WTC11 (cell line): ENCODE measurements around the gene SHPK. TPM values are rescaled to one million over a fixed set of nuclear protein-coding genes. Genes with fewer than 3 reads are reported as not detected.
"Not testable (repeated sequence)": the region's sequence is repeated elsewhere in the genome, so short reads cannot be mapped to it uniquely, and the experiment has no call there.

Source experiments
- ATAC-seq: fragments of 200-7000 bp; cut with Tn5 transposase; 2 replicates; pipeline ENCODE4 v1.10.0; 2021; ENCODE audit warnings: mild to moderate bottlenecking, moderate library complexity
- CTCF ChIA-PET: fragments of 300-600 bp; sonication (Branson Sonifier 250); formaldehyde crosslinking; loops from one replicate; lab custom pipeline; 2021; ENCODE audit warnings: antibody characterized with exemption; lab: Charles Lee
- POLR2A ChIA-PET: fragments of 350-600 bp; sonication (Branson Sonifier 250); formaldehyde crosslinking; loops from one replicate; lab custom pipeline; 2021; ENCODE audit warnings: antibody characterized with exemption; lab: Charles Lee
- DNase-seq: peaks from one replicate; pipeline ENCODE4 v3.0.0; 2021; ENCODE audit warnings: low spot score
- H3K27ac Mint-ChIP-seq: 2 replicates; pipeline ENCODE4 v1.8.0; 2021; ENCODE audit warnings: mixed read lengths
- H3K27me3 Mint-ChIP-seq: 2 replicates; pipeline ENCODE4 v1.8.0; 2021; ENCODE audit warnings: low read depth, mild to moderate bottlenecking, moderate library complexity, mixed read lengths
- H3K36me3 Mint-ChIP-seq: 2 replicates; pipeline ENCODE4 v1.8.0; 2021; ENCODE audit warnings: mixed read lengths
- H3K4me1 Mint-ChIP-seq: 2 replicates; pipeline ENCODE4 v1.8.0; 2022; ENCODE audit warnings: mixed read lengths
- H3K4me3 Mint-ChIP-seq: 2 replicates; pipeline ENCODE4 v1.8.0; 2021; ENCODE audit warnings: mild to moderate bottlenecking, moderate library complexity, mixed read lengths
- H3K9me3 Mint-ChIP-seq: 2 replicates; pipeline ENCODE4 v1.8.0; 2021; ENCODE audit warnings: mixed read lengths
- AR ChIP-seq: fragments of 250-450 bp; sonication (Bioruptor Pico); IDR thresholded peaks from 2 replicates; pipeline ENCODE4 v1.9.0; 2021; ENCODE audit warnings: mild to moderate bottlenecking
- CREB1 ChIP-seq: sonication (generic); formaldehyde crosslinking; IDR thresholded peaks from 2 replicates; pipeline ENCODE4 v1.8.0; 2023; ENCODE audit warnings: mild to moderate bottlenecking, missing genetic modification reagents
- FOXK1 ChIP-seq: sonication (generic); formaldehyde crosslinking; IDR thresholded peaks from 2 replicates; pipeline ENCODE4 v1.8.0; 2022; ENCODE audit warnings: mild to moderate bottlenecking, moderate library complexity, missing genetic modification reagents
- FOXP1 ChIP-seq: sonication (generic); formaldehyde crosslinking; IDR thresholded peaks from 2 replicates; pipeline ENCODE4 v1.8.0; 2022; ENCODE audit warnings: missing genetic modification reagents, mild to moderate bottlenecking, moderate library complexity, borderline replicate concordance
- GABPB1 ChIP-seq: sonication (generic); formaldehyde crosslinking; IDR thresholded peaks from 2 replicates; pipeline ENCODE4 v1.8.1; 2023; ENCODE audit warnings: mild to moderate bottlenecking, missing genetic modification reagents
- IRF2 ChIP-seq: sonication (generic); formaldehyde crosslinking; IDR thresholded peaks from 2 replicates; pipeline ENCODE4 v1.8.0; 2022; ENCODE audit warnings: low read depth, missing genetic modification reagents, borderline replicate concordance
- JAZF1 ChIP-seq: fragments of 250-450 bp; sonication (Bioruptor Pico); IDR thresholded peaks from 2 replicates; pipeline ENCODE4 v1.9.0; 2021; ENCODE audit warnings: moderate library complexity, mild to moderate bottlenecking, inconsistent platforms
- MAX ChIP-seq: sonication (generic); formaldehyde crosslinking; IDR thresholded peaks from 2 replicates; pipeline ENCODE4 v1.8.0; 2022; ENCODE audit warnings: mild to moderate bottlenecking, missing genetic modification reagents
- MXD4 ChIP-seq: fragments of 250-450 bp; sonication (Bioruptor Pico); IDR thresholded peaks from 2 replicates; pipeline ENCODE4 v1.8.0; 2021; ENCODE audit warnings: mild to moderate bottlenecking, moderate library complexity, borderline replicate concordance
- OVOL2 ChIP-seq: fragments of 250-450 bp; sonication (Bioruptor Pico); IDR thresholded peaks from 2 replicates; pipeline ENCODE4 v1.9.0; 2021; ENCODE audit warnings: mild to moderate bottlenecking, borderline replicate concordance
- PRRX2 ChIP-seq: fragments of 250-450 bp; sonication (Bioruptor Pico); IDR thresholded peaks from 2 replicates; pipeline ENCODE4 v1.8.0; 2021; ENCODE audit warnings: mild to moderate bottlenecking
- USF1 ChIP-seq: sonication (generic); formaldehyde crosslinking; IDR thresholded peaks from 2 replicates; pipeline ENCODE4 v1.8.0; 2022; ENCODE audit warnings: mild to moderate bottlenecking, missing genetic modification reagents
- ZNF121 ChIP-seq: sonication (generic); formaldehyde crosslinking; IDR thresholded peaks from 2 replicates; pipeline ENCODE4 v1.8.0; 2023; ENCODE audit warnings: missing genetic modification reagents
- ZNF232 ChIP-seq: sonication (generic); formaldehyde crosslinking; IDR thresholded peaks from 2 replicates; pipeline ENCODE4 v1.8.0; 2022; ENCODE audit warnings: mild to moderate bottlenecking, missing genetic modification reagents
- ZNF416 ChIP-seq: fragments of 250-450 bp; sonication (Bioruptor Pico); IDR thresholded peaks from 2 replicates; pipeline ENCODE4 v1.9.0; 2021; ENCODE audit warnings: mild to moderate bottlenecking, inconsistent platforms
- ZNF512 ChIP-seq: sonication (generic); formaldehyde crosslinking; IDR thresholded peaks from 2 replicates; pipeline ENCODE4 v1.8.1; 2022; ENCODE audit warnings: missing genetic modification reagents, borderline replicate concordance
- ZNF532 ChIP-seq: fragments of 250-450 bp; sonication (Bioruptor Pico); IDR thresholded peaks from 2 replicates; pipeline ENCODE4 v1.9.0; 2021; ENCODE audit warnings: mild to moderate bottlenecking, borderline replicate concordance
- ZNF671 ChIP-seq: fragments of 250-450 bp; sonication (Bioruptor Pico); IDR thresholded peaks from 2 replicates; pipeline ENCODE4 v1.8.0; 2021; ENCODE audit warnings: mild to moderate bottlenecking
- total RNA-seq: library from RNA; stranded (reverse); gene quantifications from 3 replicates; pipeline ENCODE4 v1.2.3, GENCODE V29; 2021

Gene SHPK
- total RNA-seq, 1 experiment from 2014 or later = 29.2 TPM

GRCh38 chr17:3566551-3566950 is 69.5 kb downstream of the SHPK start (continued):
- TF ChIP-seq USF1 (CRISPR knock-in tag) (no peak), ZNF232 (CRISPR knock-in tag) (no peak), ZNF121 (CRISPR knock-in tag) (no peak), ZNF671 (no peak)

GRCh38 chr17:3565143-3565542 is 70.9 kb downstream of the SHPK start:
- POLR2A ChIA-PET = no interaction called here
- CTCF ChIA-PET = interaction anchor here (0.6 kb wide), 1 partner anchor 716 kb away, joined by 4 read pairs; no protein-coding TSS in a partner anchor
- DNase-seq (no peak), ATAC-seq (no peak)
- no peak for TF ChIP-seq ZNF532 (CRISPR knock-in tag)
- no peak for TF ChIP-seq FOXP1 (CRISPR knock-in tag)
- no peak for TF ChIP-seq GABPB1 (CRISPR knock-in tag)
- TF ChIP-seq IRF2 (CRISPR knock-in tag) = no peak
- TF ChIP-seq JAZF1 (CRISPR knock-in tag) = no peak
- TF ChIP-seq MAX (CRISPR knock-in tag) = no peak
- TF ChIP-seq MXD4 (CRISPR knock-in tag) = no peak
- no peak for TF ChIP-seq FOXK1
- TF ChIP-seq OVOL2 (CRISPR knock-in tag) = no peak
- TF ChIP-seq ZNF416 (CRISPR knock-in tag) = no peak
- H3K4me3 Mint-ChIP-seq = no peak overlapping the region
- no peak overlapping the region for H3K27ac Mint-ChIP-seq
- H3K27me3 Mint-ChIP-seq = no peaks in the 10 kb centered on the region
- H3K36me3 Mint-ChIP-seq = peaks cover 17% of the 10 kb centered on the region
- H3K4me1 Mint-ChIP-seq = no peaks in the 10 kb centered on the region
- H3K9me3 Mint-ChIP-seq = peaks cover 6% of the 10 kb centered on the region

GRCh38 chr17:3564241-3564640 is 71.8 kb downstream of the SHPK start:
- H3K4me1 Mint-ChIP-seq, POLR2A ChIA-PET, H3K4me3 Mint-ChIP-seq, ATAC-seq, DNase-seq, CTCF ChIA-PET, H3K27me3 Mint-ChIP-seq, H3K27ac Mint-ChIP-seq: not testable (repeated sequence)
- Mint-ChIP-seq H3K9me3 (peaks cover 11% of the 10 kb centered on the region), H3K36me3 (peaks cover 13% of the 10 kb centered on the region)

GRCh38 chr17:3559270-3559645 is 76.8 kb downstream of the SHPK start:
- Mint-ChIP-seq H3K27me3 (no peaks in the 10 kb centered on the region), H3K4me3 (no peak overlapping the region), H3K27ac (no peak overlapping the region), H3K36me3 (0 out of 2 replicates have a peak, but pooled peaks cover 3% of the 10 kb centered on the region), H3K4me1 (no peaks in the 10 kb centered on the region), H3K9me3 (peaks cover 5% of the 10 kb centered on the region; the same call in 1 of the 2 replicates)
- DNase-seq (no peak), ATAC-seq (no peak)
- ChIA-PET POLR2A (no interaction called here), CTCF (interaction anchor here (1.1 to 1.7 kb wide), 2 partner anchors 23 to 43 kb away, joined by 4 to 5 read pairs; no protein-coding TSS in a partner anchor)
- TF ChIP-seq AR (CRISPR knock-in tag) = no peak
- no peak for TF ChIP-seq PRRX2 (CRISPR knock-in tag)
- no peak for TF ChIP-seq ZNF512 (CRISPR knock-in tag)
- no peak for TF ChIP-seq CREB1 (CRISPR knock-in tag)
- no peak for TF ChIP-seq MXD4 (CRISPR knock-in tag)
